ENCODE results near the gene BRSK1.

BRSK1 gene

GRCh38 chr19:55283548-55284377 is at the start of gene BRSK1:
Gene BRSK1, plus strand, starts transcription at chr19:55283997. Its CDS starts 446 bp downstream, at chr19:55284443.
- Histone ChIP-seq H3K4me2 (peak within 1 kb of the TSS; percentile 48 to 77 (median 68); a peak in 19 of 22 replicates), H3K4me3 (peak within 1 kb of the TSS in 9 of 10 experiments; percentile 33 to 68 (median 53); a peak in 16 of 20 replicates), H3K9ac (peak within 1 kb of the TSS; percentile 48 to 79 (median 71); a peak in 19 of 22 replicates), H3K4me1 (peaks cover 21 to 53% (median 48%) of the 10 kb centered on the region in 10 experiments), H4K20me1 (no peaks in the 10 kb centered on the region), H3K27me3 (no peaks in the 10 kb centered on the region), H3K36me3 (peaks cover 0 to 14% (median 0%) of the 10 kb centered on the region in 11 experiments; a peak in 9 of 22 replicates), H3K9me3 (replicated peaks in 1 of 11) (no peaks in the 10 kb centered on the region), H3K27ac (peak within 1 kb of the TSS in 9 of 11 experiments; percentile 48 to 79 (median 63); a peak in 15 of 22 replicates)
- no peak for TF ChIP-seq Cebpa-rat (IDR thresholded peaks at IDR 0.05)

- H3K4me1 ChIP-seq = 0 out of 20 replicates have a peak, but pooled peaks cover 0 to 3% (median 0%) of the 10 kb centered on the region in 10 experiments
- no peak overlapping the region for H3K9ac ChIP-seq
- H3K27ac ChIP-seq = no peak overlapping the region
- no peak for TF ChIP-seq Cebpa-rat (IDR thresholded peaks at IDR 0.05)
- no peaks in the 10 kb centered on the region for H3K27me3 ChIP-seq
- H4K20me1 ChIP-seq = peaks cover 53 to 98% (median 94%) of the 10 kb centered on the region in 11 experiments; a peak in 21 of 22 replicates
- peaks cover 96 to 98% (median 97%) of the 10 kb centered on the region in 11 experiments for H3K36me3 ChIP-seq
- H3K4me3 ChIP-seq = no peak overlapping the region
- H3K9me3 ChIP-seq (replicated peaks in 1 of 11) = no peaks in the 10 kb centered on the region
- H3K4me2 ChIP-seq = no peak overlapping the region
These were observed 45.8 kb upstream of the BRSK1 start for GRCh38 chr19:55238030-55238429.

- no peak for TF ChIP-seq Cebpa-rat (IDR thresholded peaks at IDR 0.05)
- Histone ChIP-seq H3K27me3 (no peaks in the 10 kb centered on the region), H3K9ac (no peak overlapping the region), H3K4me1 (no peaks in the 10 kb centered on the region), H3K9me3 (replicated peaks in 1 of 11) (no peaks in the 10 kb centered on the region), H3K4me2 (no peak overlapping the region), H3K27ac (no peak overlapping the region), H3K36me3 (peaks cover 96 to 98% (median 97%) of the 10 kb centered on the region in 11 experiments), H4K20me1 (peaks cover 52 to 98% (median 94%) of the 10 kb centered on the region in 11 experiments; a peak in 21 of 22 replicates), H3K4me3 (no peak overlapping the region)
These were observed 44.8 kb upstream of the BRSK1 start for GRCh38 chr19:55239004-55239403.

- no peak overlapping the region for H3K27ac ChIP-seq
- peaks cover 97 to 99% (median 98%) of the 10 kb centered on the region in 11 experiments for H3K36me3 ChIP-seq
- H3K4me1 ChIP-seq = no peaks in the 10 kb centered on the region
- peaks cover 56 to 98% (median 95%) of the 10 kb centered on the region in 11 experiments; a peak in 21 of 22 replicates for H4K20me1 ChIP-seq
- no peaks in the 10 kb centered on the region for H3K27me3 ChIP-seq
- H3K4me3 ChIP-seq = no peak overlapping the region
- no peaks in the 10 kb centered on the region for H3K9me3 ChIP-seq (replicated peaks in 1 of 11)
- no peak for TF ChIP-seq Cebpa-rat (IDR thresholded peaks at IDR 0.05)
- no peak overlapping the region for H3K9ac ChIP-seq
- H3K4me2 ChIP-seq = no peak overlapping the region
These were observed 43.1 kb upstream of the BRSK1 start for GRCh38 chr19:55240713-55241020.

- peaks cover 97 to 99% (median 98%) of the 10 kb centered on the region in 11 experiments for H3K36me3 ChIP-seq
- H3K9me3 ChIP-seq (replicated peaks in 1 of 11) = no peaks in the 10 kb centered on the region
- H3K4me1 ChIP-seq = no peaks in the 10 kb centered on the region
- no peaks in the 10 kb centered on the region for H3K27me3 ChIP-seq
- no peak overlapping the region for H3K4me2 ChIP-seq
- no peak overlapping the region for H3K9ac ChIP-seq
- TF ChIP-seq Cebpa-rat (IDR thresholded peaks at IDR 0.05) = no peak
- peaks cover 63 to 98% (median 95%) of the 10 kb centered on the region in 11 experiments; a peak in 21 of 22 replicates for H4K20me1 ChIP-seq
- no peak overlapping the region for H3K4me3 ChIP-seq
- H3K27ac ChIP-seq = no peak overlapping the region
These were observed 42.5 kb upstream of the BRSK1 start for GRCh38 chr19:55241143-55241934.

DNA sequence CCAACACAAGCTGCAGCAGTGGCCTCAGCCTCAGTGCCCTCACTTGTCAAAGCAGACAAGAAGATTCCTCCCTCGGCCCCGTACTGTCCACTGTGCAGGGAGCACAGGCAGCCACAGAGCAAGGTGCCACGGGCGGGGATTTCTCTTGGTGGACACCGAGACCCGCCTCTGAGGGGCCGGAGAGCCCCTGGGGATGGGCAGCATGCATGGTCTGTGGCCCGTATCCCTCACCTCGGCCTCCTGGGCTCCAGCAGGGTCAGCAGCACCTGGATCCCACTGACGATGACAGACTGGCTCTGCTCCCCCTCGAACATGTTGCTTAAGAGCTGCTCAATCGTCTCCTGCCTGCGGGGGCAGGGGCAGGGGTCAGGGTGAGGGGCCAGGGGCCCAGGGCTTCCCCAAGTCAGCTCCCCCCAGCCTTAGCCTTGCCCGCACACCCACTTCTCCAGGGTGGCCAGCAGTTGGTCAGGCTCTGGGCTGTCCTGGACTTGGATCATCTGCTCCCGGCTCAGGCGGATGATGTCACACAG is 41.8 kb upstream of the BRSK1 start:
- Histone ChIP-seq H3K27me3 (no peaks in the 10 kb centered on the region), H3K27ac (no peak overlapping the region), H3K4me1 (peaks cover 1 to 6% (median 3%) of the 10 kb centered on the region in 10 experiments; a peak in 16 of 20 replicates), H3K9ac (0 out of 22 replicates have a peak overlapping the region, but pooled peaks of 1 of the 11 experiments have one; percentile 9), H3K4me3 (no peak overlapping the region), H3K9me3 (replicated peaks in 1 of 11) (no peaks in the 10 kb centered on the region), H3K36me3 (peaks cover 97 to 99% (median 98%) of the 10 kb centered on the region in 11 experiments), H4K20me1 (peaks cover 63 to 98% (median 95%) of the 10 kb centered on the region in 11 experiments), H3K4me2 (no peak overlapping the region)
- no peak for TF ChIP-seq Cebpa-rat (IDR thresholded peaks at IDR 0.05)

DNA sequence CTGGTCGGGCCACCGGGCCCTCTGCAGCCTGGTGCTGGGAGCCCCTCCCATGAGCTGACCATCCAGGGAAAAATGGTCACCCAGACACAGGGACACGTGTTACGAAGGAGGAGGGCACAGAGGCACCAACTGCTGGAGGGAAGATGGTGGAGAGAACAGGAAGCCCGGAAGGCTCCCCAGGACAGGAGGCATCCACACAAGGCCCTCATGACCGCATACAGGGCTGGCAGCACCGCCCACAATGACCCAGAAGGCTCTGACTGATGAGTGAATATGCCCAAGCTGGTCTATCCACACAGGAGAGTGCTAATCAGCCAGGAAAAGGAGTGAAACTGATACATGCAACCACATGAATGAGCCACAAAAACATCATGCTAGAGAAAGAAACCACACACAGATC is 41.3 kb upstream of the BRSK1 start:
- Histone ChIP-seq H3K4me2 (no peak overlapping the region), H3K27ac (no peak overlapping the region), H3K36me3 (peaks cover 96 to 99% (median 98%) of the 10 kb centered on the region in 11 experiments), H3K9ac (0 out of 22 replicates have a peak overlapping the region, but pooled peaks of 1 of the 11 experiments have one; percentile 9), H4K20me1 (peaks cover 64 to 98% (median 95%) of the 10 kb centered on the region in 11 experiments), H3K9me3 (replicated peaks in 1 of 11) (no peaks in the 10 kb centered on the region), H3K4me1 (peaks cover 6 to 11% (median 8%) of the 10 kb centered on the region in 10 experiments), H3K27me3 (no peaks in the 10 kb centered on the region), H3K4me3 (no peak overlapping the region)
- no peak for TF ChIP-seq Cebpa-rat (IDR thresholded peaks at IDR 0.05)

DNA sequence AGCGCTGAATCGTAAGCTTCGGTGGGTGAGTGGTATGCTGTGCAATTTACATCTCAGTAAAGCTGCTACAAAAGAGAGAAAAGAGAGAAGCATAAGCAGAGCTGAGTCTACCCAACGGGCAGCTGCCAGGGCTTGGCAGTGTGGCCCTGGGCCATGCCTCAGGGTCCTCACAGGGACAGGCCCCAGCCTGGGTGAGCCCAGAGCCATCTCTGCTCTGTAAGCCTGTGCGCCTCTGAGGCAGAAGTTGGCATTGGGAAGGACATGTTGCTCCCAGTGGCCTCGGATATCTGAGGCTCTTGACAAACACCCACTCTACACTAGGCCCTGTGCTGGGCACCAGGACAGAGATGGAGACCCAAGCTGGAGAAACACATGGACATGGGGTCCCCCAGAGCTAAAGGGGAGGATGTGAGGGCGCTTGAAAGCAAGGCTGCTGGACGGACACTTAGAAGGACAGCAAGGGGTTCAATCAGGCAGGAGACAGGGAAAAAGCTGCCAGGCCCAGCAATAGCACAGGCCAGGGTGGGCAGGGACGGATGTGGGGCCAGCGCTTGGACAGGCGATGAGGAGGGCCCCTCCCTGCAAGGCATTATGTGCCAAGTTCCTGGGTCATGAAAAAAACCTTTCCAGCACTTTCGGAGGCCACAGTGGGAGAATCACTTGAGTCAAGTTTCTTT is 39.7 kb upstream of the BRSK1 start:
- peaks cover 78 to 98% (median 96%) of the 10 kb centered on the region in 11 experiments for H4K20me1 ChIP-seq

More for the DNA sequence above, 39.7 kb upstream of the BRSK1 start:
- TF ChIP-seq Cebpa-rat (IDR thresholded peaks at IDR 0.05) = no peak
- peaks cover 23 to 27% (median 24%) of the 10 kb centered on the region in 10 experiments for H3K4me1 ChIP-seq
- no peak overlapping the region for H3K4me3 ChIP-seq
- H3K4me2 ChIP-seq = no peak overlapping the region
- H3K27ac ChIP-seq = no peak overlapping the region
- H3K27me3 ChIP-seq = no peaks in the 10 kb centered on the region
- peaks cover 79 to 99% (median 97%) of the 10 kb centered on the region in 11 experiments for H3K36me3 ChIP-seq
- H3K9me3 ChIP-seq (replicated peaks in 1 of 11) = no peaks in the 10 kb centered on the region
- H3K9ac ChIP-seq = no peak overlapping the region
